Lower leg skin (tissue), 3 donors: Measurements from ENCODE around the gene PPARG.

Experiments
- CTCF ChIP-seq, 3 donors: fragments of 450-650 bp; IDR thresholded peaks; one replicate each; pipeline ENCODE4 v1.5.1; 2016; ENCODE audit warnings: antibody characterized with exemption in 3 of 3, mild to moderate bottlenecking in 3 of 3, moderate library complexity in 2 of 3
- POLR2A ChIP-seq, 2 donors: fragments of 450-650 bp; IDR thresholded peaks; one replicate each; pipeline ENCODE4 v1.6.1; 2016 to 2017; ENCODE audit warnings: antibody characterized with exemption in 2 of 2, mild to moderate bottlenecking in 1 of 2, moderate library complexity in 1 of 2

- TF ChIP-seq CTCF (IDR thresholded peaks at IDR 0.05) (no peak), POLR2A (IDR thresholded peaks at IDR 0.05) (no peak)
These were observed 157.4 kb downstream of the PPARG start for GRCh38 chr3:12446298-12446697.
